ENCODE data around the gene LMF2. TPM values are rescaled to one million over a fixed set of nuclear protein-coding genes. Genes with fewer than 3 reads are reported as not detected.

The LMF2 gene
- total RNA-seq, 2 experiments from 2014 or later, result 49.2 to 50.7 TPM

DNA sequence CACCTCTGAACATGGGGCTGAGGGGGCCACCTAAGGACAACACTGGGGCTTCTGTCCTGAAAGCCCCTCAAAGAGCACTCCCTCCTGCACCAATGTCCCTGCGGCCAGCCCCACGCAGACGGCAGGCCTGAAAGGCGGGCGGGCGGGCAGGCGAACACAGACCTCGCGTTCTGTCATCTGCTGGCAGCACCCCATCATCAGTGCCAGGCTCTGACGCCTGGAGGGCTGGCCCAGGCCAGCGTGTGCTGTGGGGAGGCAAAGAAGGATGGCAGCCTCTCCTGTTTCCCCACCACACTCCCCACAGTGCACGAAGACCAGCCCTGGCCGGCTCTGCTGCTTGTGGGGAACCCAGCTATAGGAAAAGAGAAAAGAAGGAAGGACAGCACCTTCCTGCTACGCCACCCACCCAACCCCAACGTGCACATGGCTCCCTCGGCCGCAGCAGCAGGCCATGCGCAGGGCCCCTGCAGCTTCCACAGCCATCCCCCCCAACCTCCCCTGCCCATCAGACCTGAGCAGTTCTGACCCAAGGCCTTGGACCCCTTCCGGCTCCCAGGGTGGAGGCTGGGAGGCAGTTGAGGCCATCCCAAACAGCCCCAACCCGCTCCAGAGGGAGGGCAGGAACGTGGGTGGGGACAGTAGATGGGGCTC lies 36.2 kb downstream of the LMF2 start:
- intact Hi-C loops (cut with micrococcal nuclease; ENCODE audit: unreplicated experiment), result loop anchor here (2.0 to 10.0 kb wide), 3 partner anchors 157 to 279 kb away; partner anchors contain the start of genes ARSA and TUBGCP6
- ChIA-PET CTCF (ENCODE audit: unreplicated experiment) (interaction anchor here (1.3 kb wide), 1 partner anchor 54 kb away, joined by 6 read pairs; the partner anchor contains the start of gene SCO2), POLR2A (interaction anchor here (1.7 to 1.9 kb wide), 3 partner anchors 21 to 150 kb away, joined by 4 to 7 read pairs (median 4); no protein-coding TSS in a partner anchor)
- TF ChIP-seq, protein P1, sequence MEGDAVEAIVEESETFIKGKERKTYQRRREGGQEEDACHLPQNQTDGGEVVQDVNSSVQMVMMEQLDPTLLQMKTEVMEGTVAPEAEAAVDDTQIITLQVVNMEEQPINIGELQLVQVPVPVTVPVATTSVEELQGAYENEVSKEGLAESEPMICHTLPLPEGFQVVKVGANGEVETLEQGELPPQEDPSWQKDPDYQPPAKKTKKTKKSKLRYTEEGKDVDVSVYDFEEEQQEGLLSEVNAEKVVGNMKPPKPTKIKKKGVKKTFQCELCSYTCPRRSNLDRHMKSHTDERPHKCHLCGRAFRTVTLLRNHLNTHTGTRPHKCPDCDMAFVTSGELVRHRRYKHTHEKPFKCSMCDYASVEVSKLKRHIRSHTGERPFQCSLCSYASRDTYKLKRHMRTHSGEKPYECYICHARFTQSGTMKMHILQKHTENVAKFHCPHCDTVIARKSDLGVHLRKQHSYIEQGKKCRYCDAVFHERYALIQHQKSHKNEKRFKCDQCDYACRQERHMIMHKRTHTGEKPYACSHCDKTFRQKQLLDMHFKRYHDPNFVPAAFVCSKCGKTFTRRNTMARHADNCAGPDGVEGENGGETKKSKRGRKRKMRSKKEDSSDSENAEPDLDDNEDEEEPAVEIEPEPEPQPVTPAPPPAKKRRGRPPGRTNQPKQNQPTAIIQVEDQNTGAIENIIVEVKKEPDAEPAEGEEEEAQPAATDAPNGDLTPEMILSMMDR (conservative IDR thresholded peaks at IDR 0.05; ENCODE audit: low read length), result no peak
- no peak for TF ChIP-seq EZH2phosphoT487 (IDR thresholded peaks at IDR 0.05; ENCODE audit: borderline replicate concordance, low read depth, low read length)
- Histone ChIP-seq H2AFZ (ENCODE audit: low read length) (no peak overlapping the region), H3K4me2 (ENCODE audit: low read length) (peak overlapping the region; percentile 99), H3K9me3 (ENCODE audit: low read length) (no peaks in the 10 kb centered on the region), H3K79me2 (ENCODE audit: insufficient read depth, low read depth, low read length) (peaks cover 64% of the 10 kb centered on the region), H3K9me2 (ENCODE audit: insufficient read depth, low read length) (no peaks in the 10 kb centered on the region), H3K4me1 (ENCODE audit: insufficient read depth, low read length, poor library complexity, severe bottlenecking) (peaks cover 75% of the 10 kb centered on the region), H3K27ac (ENCODE audit: low read depth, low read length, poor library complexity, severe bottlenecking) (peak overlapping the region; percentile 95), H3K4me3 (ENCODE audit: low read depth, low read length, poor library complexity, severe bottlenecking) (peak overlapping the region; percentile 96), H3K36me3 (ENCODE audit: insufficient read depth, low read length) (peaks cover 40% of the 10 kb centered on the region), H4K20me1 (ENCODE audit: insufficient read depth, low read length) (peaks cover 6% of the 10 kb centered on the region; the same call in 1 of the 2 replicates)
- no TSS peak for BruUV-seq (replicated peaks)
- no peak for DNase-seq (ENCODE audit: low spot score)

DNA sequence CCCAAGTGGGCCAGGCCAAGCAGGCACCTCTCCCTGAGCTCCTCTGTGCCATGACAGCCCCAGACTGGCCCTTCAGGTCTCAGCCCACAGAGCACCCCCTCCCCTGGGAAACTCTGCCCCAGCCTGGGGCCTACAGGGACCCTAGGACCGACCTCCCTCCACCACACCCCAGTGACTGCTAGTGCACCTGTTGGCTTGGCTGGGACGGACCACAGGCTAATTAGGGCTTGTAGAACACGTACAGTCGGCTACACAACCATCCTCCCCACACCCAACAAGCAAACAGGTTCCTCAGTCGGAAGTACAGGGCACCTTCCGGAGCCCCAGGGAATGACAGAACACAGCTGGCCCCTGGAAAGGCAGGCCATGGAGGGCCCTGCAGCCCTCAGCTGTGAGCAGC lies 37.0 kb downstream of the LMF2 start:
- peaks cover 73% of the 10 kb centered on the region for H3K4me1 ChIP-seq (ENCODE audit: insufficient read depth, low read length, poor library complexity, severe bottlenecking)
- no peak overlapping the region for H2AFZ ChIP-seq (ENCODE audit: low read length)
- DNase-seq (ENCODE audit: low spot score), result peak; percentile 93
- peak overlapping the region; percentile 99 for H3K4me2 ChIP-seq (ENCODE audit: low read length)
- ChIA-PET POLR2A (interaction anchor here (0.7 to 1.9 kb wide), 7 partner anchors 18 to 177 kb away, joined by 3 to 7 read pairs (median 4); partner anchors contain the start of genes LMF2 and NCAPH2), CTCF (ENCODE audit: unreplicated experiment) (interaction anchor here (0.7 to 2.5 kb wide), 3 partner anchors 37 to 151 kb away, joined by 4 to 7 read pairs (median 6); partner anchors contain the start of genes LMF2, NCAPH2 and SCO2)
- H4K20me1 ChIP-seq (ENCODE audit: insufficient read depth, low read length), result peaks cover 6% of the 10 kb centered on the region; the same call in 1 of the 2 replicates
- BruUV-seq (replicated peaks), result no TSS peak
- no peaks in the 10 kb centered on the region for H3K9me3 ChIP-seq (ENCODE audit: low read length)
- TF ChIP-seq, protein P1 (conservative IDR thresholded peaks at IDR 0.05; ENCODE audit: low read length), result no peak
- TF ChIP-seq EZH2phosphoT487 (IDR thresholded peaks at IDR 0.05; ENCODE audit: borderline replicate concordance, low read depth, low read length), result no peak
- intact Hi-C loops (cut with micrococcal nuclease; ENCODE audit: unreplicated experiment), result loop anchor here (1.0 to 10.0 kb wide), 4 partner anchors 150 to 278 kb away; partner anchors contain the start of genes ARSA and TUBGCP6
- H3K9me2 ChIP-seq (ENCODE audit: insufficient read depth, low read length), result no peaks in the 10 kb centered on the region
- H3K4me3 ChIP-seq (ENCODE audit: low read depth, low read length, poor library complexity, severe bottlenecking), result peak overlapping the region; percentile 96
- peaks cover 64% of the 10 kb centered on the region for H3K79me2 ChIP-seq (ENCODE audit: insufficient read depth, low read depth, low read length)
- H3K27ac ChIP-seq (ENCODE audit: low read depth, low read length, poor library complexity, severe bottlenecking), result peak overlapping the region; percentile 95
- H3K36me3 ChIP-seq (ENCODE audit: insufficient read depth, low read length), result peaks cover 48% of the 10 kb centered on the region

Measured in OCI-LY7 (cell line).